ENCODE results near the gene ZNF148.

ZNF148 gene

GRCh38 chr3:125220183-125220582 lies 154.9 kb downstream of the ZNF148 start:
- no peak for DNase-seq (ENCODE audit: low read depth)

- DNase-seq (ENCODE audit: low read depth) = no peak
Observed at GRCh38 chr3:125219261-125219701, 155.8 kb downstream of the ZNF148 start.

- peak; percentile 54 for DNase-seq (ENCODE audit: low read depth)
Observed at GRCh38 chr3:125214738-125215137, 160.4 kb downstream of the ZNF148 start.

- peak; percentile 88 for DNase-seq (ENCODE audit: low read depth)
Observed at GRCh38 chr3:125213946-125214542, 161.1 kb downstream of the ZNF148 start.

- peak; percentile 61 for DNase-seq (ENCODE audit: low read depth)
Observed at GRCh38 chr3:125213364-125213755, 161.8 kb downstream of the ZNF148 start.

GRCh38 chr3:125212509-125213363 lies 162.4 kb downstream of the ZNF148 start, which contains the start of gene SLC12A8:
Gene SLC12A8, minus strand, starts transcription at chr3:125212748. Its CDS starts 1,399 bp downstream, at chr3:125211349.
- peak; percentile 21 for DNase-seq (ENCODE audit: low read depth)

GRCh38 chr3:125212091-125212508 lies 163.0 kb downstream of the ZNF148 start:
- DNase-seq (ENCODE audit: low read depth) = no peak

GRCh38 chr3:125211523-125212090 lies 163.5 kb downstream of the ZNF148 start:
- no peak for DNase-seq (ENCODE audit: low read depth)

GRCh38 chr3:125207949-125208568 lies 167.1 kb downstream of the ZNF148 start:
- DNase-seq (ENCODE audit: low read depth) = no peak

GRCh38 chr3:125207507-125207906 lies 167.6 kb downstream of the ZNF148 start:
- no peak for DNase-seq (ENCODE audit: low read depth)

GRCh38 chr3:125206934-125207333 lies 168.2 kb downstream of the ZNF148 start:
- DNase-seq (ENCODE audit: low read depth) = no peak

GRCh38 chr3:125203731-125204130 lies 171.4 kb downstream of the ZNF148 start:
- peak; percentile 56 for DNase-seq (ENCODE audit: low read depth)

- peak; percentile 32 for DNase-seq (ENCODE audit: low read depth)
Observed at GRCh38 chr3:125202197-125202596, 172.9 kb downstream of the ZNF148 start.

- no peak for DNase-seq (ENCODE audit: low read depth)
Observed at GRCh38 chr3:125200731-125201139, 174.4 kb downstream of the ZNF148 start.

GRCh38 chr3:125194849-125195601 lies 180.1 kb downstream of the ZNF148 start:
- peak; percentile 89 for DNase-seq (ENCODE audit: low read depth)

- DNase-seq (ENCODE audit: low read depth) = no peak
Observed at GRCh38 chr3:125194061-125194848, 180.9 kb downstream of the ZNF148 start.

- DNase-seq (ENCODE audit: low read depth) = no peak
Observed at GRCh38 chr3:125192190-125193035, 182.7 kb downstream of the ZNF148 start.

GRCh38 chr3:125191730-125192129 lies 183.4 kb downstream of the ZNF148 start:
- DNase-seq (ENCODE audit: low read depth) = no peak

- DNase-seq (ENCODE audit: low read depth) = no peak
Observed at GRCh38 chr3:125191256-125191655, 183.9 kb downstream of the ZNF148 start.

- no peak for DNase-seq (ENCODE audit: low read depth)
Observed at GRCh38 chr3:125190786-125191185, 184.3 kb downstream of the ZNF148 start.
